ENCODE data around the gene MNT. TPM values are rescaled to one million over a fixed set of nuclear protein-coding genes. Genes with fewer than 3 reads are reported as not detected.

Gene MNT
- total RNA-seq, 5 donors from 2014 or later (not counting 1 experiment from before 2014, with no cell fraction given), result 43.0 to 97.8 (median 58.2) TPM

GRCh38 chr17:2395258-2396181, 5.3 kb downstream of the MNT start:
- H3K27ac ChIP-seq (ENCODE audit: low read length), result no peak overlapping the region
- CTCF ChIA-PET, result interaction anchor here in 1 of 2 donors (0.6 kb wide), 1 partner anchor 56 kb away, joined by 14 read pairs; no protein-coding TSS in a partner anchor
- DNase-seq, result no peak
- H3K27me3 ChIP-seq (replicated peaks in 1 of 2; ENCODE audit: control insufficient read depth in 2 of 2, extremely low read depth in 1 of 2, insufficient read depth in 2 of 2, low read length in 1 of 2), result no peaks in the 10 kb centered on the region
- no peaks in the 10 kb centered on the region for H3K36me3 ChIP-seq (ENCODE audit: control insufficient read depth in 2 of 2, extremely low read depth in 1 of 2, insufficient read depth in 1 of 2, low read length in 1 of 2)
- peaks cover 28 to 83% of the 10 kb centered on the region in 2 experiments for H3K4me1 ChIP-seq (ENCODE audit: control insufficient read depth in 1 of 2, extremely low read depth in 1 of 2, insufficient read depth in 2 of 2, low read length in 2 of 2)
- Mint-ChIP-seq H3K27ac (peak overlapping the region; percentile 62 to 80), H3K4me3 (peak overlapping the region; percentile 39 to 99 (median 54)), H3K27me3 (no peaks in the 10 kb centered on the region), H3K4me1 (peaks cover 59 to 66% (median 63%) of the 10 kb centered on the region in 3 donors), H3K9me3 (no peaks in the 10 kb centered on the region), H3K36me3 (no peaks in the 10 kb centered on the region)
- no peak for ATAC-seq (replicated peaks in 1 of 4)
- H3K9me3 ChIP-seq, result no peaks in the 10 kb centered on the region
- WGBS (ENCODE audit: insufficient coverage), result 93% methylated on average over 22 of the region's 28 CpGs
- H3K4me3 ChIP-seq (ENCODE audit: control insufficient read depth in 1 of 2, extremely low read depth in 1 of 2, low read length in 1 of 2), result no peak overlapping the region
- POLR2A ChIA-PET, result no interaction called here

DNA sequence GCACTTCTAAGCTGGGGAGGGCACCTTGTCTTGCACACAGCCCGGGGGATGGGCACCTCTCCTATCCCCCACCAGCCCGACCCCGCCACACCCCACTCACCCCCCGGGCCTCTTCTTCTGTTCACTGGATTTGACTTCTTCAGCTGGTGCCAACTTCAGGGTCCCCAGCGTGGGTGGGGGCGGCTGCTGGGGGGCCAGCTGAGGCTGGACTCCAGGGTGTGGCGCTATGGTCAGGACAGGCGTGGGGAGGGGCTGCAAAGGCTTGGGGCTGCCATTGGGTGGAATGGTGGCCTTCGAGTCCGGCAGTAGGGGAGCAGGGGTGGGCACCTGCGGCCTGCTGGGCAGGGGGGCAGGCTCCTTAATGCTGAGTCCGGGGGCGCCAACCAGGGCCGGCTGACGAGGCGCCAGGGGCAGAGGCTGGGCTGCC, 6.1 kb downstream of the MNT start:
- Mint-ChIP-seq H3K36me3 (no peaks in the 10 kb centered on the region), H3K4me1 (peaks cover 62 to 74% (median 66%) of the 10 kb centered on the region in 3 donors), H3K9me3 (no peaks in the 10 kb centered on the region), H3K27me3 (no peaks in the 10 kb centered on the region), H3K27ac (peak overlapping the region in 1 of 2 donors; percentile 78), H3K4me3 (peak overlapping the region; percentile 6 to 88 (median 9))
- no peak for DNase-seq
- 97% methylated on average over 11 of the region's 16 CpGs for WGBS (ENCODE audit: insufficient coverage)
- Histone ChIP-seq H3K9me3 (no peaks in the 10 kb centered on the region), H3K4me1 (ENCODE audit: control insufficient read depth in 1 of 2, extremely low read depth in 1 of 2, insufficient read depth in 2 of 2, low read length in 2 of 2) (peaks cover 28 to 85% of the 10 kb centered on the region in 2 experiments), H3K27me3 (replicated peaks in 1 of 2; ENCODE audit: control insufficient read depth in 2 of 2, extremely low read depth in 1 of 2, insufficient read depth in 2 of 2, low read length in 1 of 2) (no peaks in the 10 kb centered on the region), H3K4me3 (ENCODE audit: control insufficient read depth in 1 of 2, extremely low read depth in 1 of 2, low read length in 1 of 2) (no peak overlapping the region), H3K27ac (ENCODE audit: low read length) (no peak overlapping the region), H3K36me3 (ENCODE audit: control insufficient read depth in 2 of 2, extremely low read depth in 1 of 2, insufficient read depth in 1 of 2, low read length in 1 of 2) (no peaks in the 10 kb centered on the region)
- no peak for ATAC-seq (replicated peaks in 1 of 4)
- CTCF ChIA-PET, result interaction anchor here in 1 of 2 donors (0.6 kb wide), 1 partner anchor 56 kb away, joined by 14 read pairs; no protein-coding TSS in a partner anchor
- POLR2A ChIA-PET, result no interaction called here

DNA sequence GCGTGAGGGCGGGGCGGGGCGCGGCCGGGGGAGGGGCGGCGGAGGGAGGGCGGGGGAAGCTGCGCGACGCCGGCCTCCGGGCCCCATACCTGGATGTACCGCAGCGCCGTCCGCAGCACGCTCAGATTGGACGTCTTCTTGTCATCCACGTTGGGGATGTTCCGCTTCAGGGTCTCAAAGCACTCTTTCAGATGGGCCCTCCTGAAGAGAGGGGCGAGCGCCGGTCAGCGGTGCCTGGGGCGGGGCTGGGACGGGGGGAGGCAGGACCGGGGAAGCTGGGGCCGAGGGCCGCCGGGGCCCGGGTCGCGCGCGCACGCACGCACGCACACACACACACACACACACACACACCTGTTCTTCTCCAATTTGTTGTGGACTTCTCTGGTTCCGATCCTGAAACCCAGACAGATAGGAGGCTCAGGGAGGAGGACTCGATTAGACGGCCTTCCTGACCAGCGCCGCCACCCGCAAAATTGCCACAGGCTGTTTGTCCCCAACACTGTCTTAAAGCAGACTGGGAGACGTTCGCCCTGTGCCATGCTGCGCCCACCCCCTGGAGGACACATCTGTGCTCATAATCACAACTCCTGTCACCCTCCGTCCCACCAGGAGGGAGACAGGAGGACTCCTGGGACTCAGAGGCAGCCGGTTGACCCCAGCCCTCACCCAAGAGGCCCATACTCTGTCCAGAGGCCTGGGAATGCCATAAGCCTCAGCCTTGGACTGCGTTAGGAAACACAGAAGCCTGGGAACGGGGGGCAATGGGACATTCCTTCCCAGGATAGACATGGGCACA, 6.7 kb downstream of the MNT start:
- H3K9me3 Mint-ChIP-seq, result no peaks in the 10 kb centered on the region
- no peaks in the 10 kb centered on the region for H3K27me3 Mint-ChIP-seq
- ChIA-PET CTCF (interaction anchor here in 1 of 2 donors (2.7 to 3.6 kb wide), 2 partner anchors 12 to 22 kb away, joined by 14 to 23 read pairs; no protein-coding TSS in a partner anchor), POLR2A (no interaction called here)
- H3K27ac ChIP-seq (ENCODE audit: low read length), result peak overlapping the region; percentile 24
- H3K27me3 ChIP-seq (replicated peaks in 1 of 2; ENCODE audit: control insufficient read depth in 2 of 2, extremely low read depth in 1 of 2, insufficient read depth in 2 of 2, low read length in 1 of 2), result no peaks in the 10 kb centered on the region
- H3K4me3 Mint-ChIP-seq, result peak overlapping the region; percentile 69 to 88 (median 76)
- 23% methylated on average over 30 of the region's 53 CpGs for WGBS (ENCODE audit: insufficient coverage)
- H3K27ac Mint-ChIP-seq, result peak overlapping the region; percentile 78 to 86
- H3K4me3 ChIP-seq (ENCODE audit: control insufficient read depth in 1 of 2, extremely low read depth in 1 of 2, low read length in 1 of 2), result peak overlapping the region in 1 of 2 donors; percentile 15
- H3K36me3 ChIP-seq (ENCODE audit: control insufficient read depth in 2 of 2, extremely low read depth in 1 of 2, insufficient read depth in 1 of 2, low read length in 1 of 2), result no peaks in the 10 kb centered on the region
- ATAC-seq (replicated peaks in 1 of 4), result no peak
- H3K4me1 ChIP-seq (ENCODE audit: control insufficient read depth in 1 of 2, extremely low read depth in 1 of 2, insufficient read depth in 2 of 2, low read length in 2 of 2), result peaks cover 27 to 85% of the 10 kb centered on the region in 2 experiments
- no peaks in the 10 kb centered on the region for H3K9me3 ChIP-seq
- H3K4me1 Mint-ChIP-seq, result peaks cover 65 to 75% (median 69%) of the 10 kb centered on the region in 3 donors
- no peak for DNase-seq
- H3K36me3 Mint-ChIP-seq, result no peaks in the 10 kb centered on the region

GRCh38 chr17:2393174-2393953, 7.5 kb downstream of the MNT start:
- ChIA-PET CTCF (interaction anchor here (0.6 to 3.6 kb wide), 3 partner anchors 11 to 1974 kb away, joined by 6 to 23 read pairs (median 14); no protein-coding TSS in a partner anchor), POLR2A (interaction anchor here in 1 of 2 donors (1.0 kb wide), 1 partner anchor 8 kb away, joined by 7 read pairs; no protein-coding TSS in a partner anchor)
- Mint-ChIP-seq H3K27me3 (no peaks in the 10 kb centered on the region), H3K4me1 (peaks cover 65 to 73% (median 66%) of the 10 kb centered on the region in 3 donors), H3K27ac (peak overlapping the region; percentile 89 to 91), H3K9me3 (no peaks in the 10 kb centered on the region), H3K4me3 (peak overlapping the region; percentile 82 to 88 (median 86)), H3K36me3 (no peaks in the 10 kb centered on the region)
- Histone ChIP-seq H3K4me3 (ENCODE audit: control insufficient read depth in 1 of 2, extremely low read depth in 1 of 2, low read length in 1 of 2) (peak overlapping the region; percentile 77 to 97), H3K9me3 (no peaks in the 10 kb centered on the region), H3K4me1 (ENCODE audit: control insufficient read depth in 1 of 2, extremely low read depth in 1 of 2, insufficient read depth in 2 of 2, low read length in 2 of 2) (peaks cover 25 to 82% of the 10 kb centered on the region in 2 experiments), H3K36me3 (ENCODE audit: control insufficient read depth in 2 of 2, extremely low read depth in 1 of 2, insufficient read depth in 1 of 2, low read length in 1 of 2) (no peaks in the 10 kb centered on the region), H3K27me3 (replicated peaks in 1 of 2; ENCODE audit: control insufficient read depth in 2 of 2, extremely low read depth in 1 of 2, insufficient read depth in 2 of 2, low read length in 1 of 2) (no peaks in the 10 kb centered on the region), H3K27ac (ENCODE audit: low read length) (peak overlapping the region; percentile 99)
- DNase-seq, result peak; percentile 80 to 96 (median 88)
- WGBS (ENCODE audit: insufficient coverage), result under 1% methylated on average over 79 of the region's 99 CpGs
- ATAC-seq (replicated peaks in 1 of 4), result peak; percentile 56 to 74 (median 62)

DNA sequence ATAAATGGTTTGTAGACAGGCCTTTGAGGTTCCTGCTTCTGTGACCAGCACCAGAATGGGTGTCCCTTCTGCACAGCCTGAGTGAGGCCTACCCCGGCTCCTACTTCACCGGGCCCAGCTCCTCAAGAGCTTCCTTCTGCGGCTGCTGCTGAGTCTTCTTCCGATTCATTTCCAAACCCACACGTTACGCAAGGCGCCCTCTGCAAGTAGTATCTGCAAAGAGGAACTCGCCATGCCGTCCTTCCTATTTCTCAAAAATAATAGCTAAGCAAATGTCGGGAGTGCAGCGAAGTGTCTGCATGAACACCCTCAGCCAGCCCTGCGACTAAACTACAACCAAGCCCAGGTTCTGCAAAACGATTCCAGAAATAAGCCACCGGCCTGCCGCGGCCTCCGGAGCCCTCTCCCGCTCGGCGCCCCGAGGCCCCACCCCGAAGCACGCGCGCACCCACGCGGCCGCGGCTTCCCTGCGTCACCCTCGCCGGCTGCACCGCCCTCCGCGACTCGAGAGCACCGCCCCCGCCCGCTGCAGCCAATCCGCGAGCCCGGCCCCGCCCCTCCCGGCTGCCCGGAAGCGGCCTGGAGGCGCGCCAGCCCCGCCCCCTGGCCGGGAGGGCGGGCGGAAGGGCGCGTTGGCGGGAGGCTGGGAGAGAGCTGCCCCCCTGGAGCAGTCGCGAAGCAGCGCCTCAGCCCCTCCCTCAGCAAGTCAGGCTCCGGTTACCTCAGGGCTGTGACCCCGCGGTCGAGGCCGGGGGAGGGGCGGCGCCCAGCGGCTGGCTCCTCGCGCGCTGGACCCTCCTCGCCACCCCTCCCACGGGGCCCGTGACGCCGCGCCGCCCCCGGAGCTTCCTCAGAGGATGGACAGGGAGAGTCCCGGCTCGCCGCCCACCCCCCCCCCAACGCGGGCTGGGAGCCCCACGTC, 8.3 kb downstream of the MNT start:
- ChIA-PET POLR2A (interaction anchor here (0.5 to 1.0 kb wide), 5 partner anchors 9 to 570 kb away, joined by 3 to 8 read pairs (median 5); no protein-coding TSS in a partner anchor), CTCF (interaction anchor here (0.7 to 3.6 kb wide), 5 partner anchors 10 to 423 kb away, joined by 3 to 23 read pairs (median 5); no protein-coding TSS in a partner anchor)
- Histone ChIP-seq H3K27me3 (replicated peaks in 1 of 2; ENCODE audit: control insufficient read depth in 2 of 2, extremely low read depth in 1 of 2, insufficient read depth in 2 of 2, low read length in 1 of 2) (no peaks in the 10 kb centered on the region), H3K4me1 (ENCODE audit: control insufficient read depth in 1 of 2, extremely low read depth in 1 of 2, insufficient read depth in 2 of 2, low read length in 2 of 2) (peaks cover 20 to 74% of the 10 kb centered on the region in 2 experiments), H3K36me3 (ENCODE audit: control insufficient read depth in 2 of 2, extremely low read depth in 1 of 2, insufficient read depth in 1 of 2, low read length in 1 of 2) (no peaks in the 10 kb centered on the region), H3K9me3 (no peaks in the 10 kb centered on the region), H3K4me3 (ENCODE audit: control insufficient read depth in 1 of 2, extremely low read depth in 1 of 2, low read length in 1 of 2) (peak overlapping the region; percentile 60 to 97), H3K27ac (ENCODE audit: low read length) (peak overlapping the region; percentile 99)
- Mint-ChIP-seq H3K4me3 (peak overlapping the region; percentile 88 to 96 (median 88)), H3K27me3 (no peaks in the 10 kb centered on the region), H3K9me3 (no peaks in the 10 kb centered on the region), H3K27ac (peak overlapping the region; percentile 95 to 96), H3K36me3 (no peaks in the 10 kb centered on the region), H3K4me1 (peaks cover 60 to 67% (median 60%) of the 10 kb centered on the region in 3 donors)
- DNase-seq (peak; percentile 88 to 99 (median 95)), ATAC-seq (replicated peaks in 1 of 4) (peak; percentile 68 to 73 (median 72))
- under 1% methylated on average over 78 of the region's 83 CpGs for WGBS (ENCODE audit: insufficient coverage)
